Measurements from ENCODE around the gene ARF6.

- TF ChIP-seq YY1 (IDR thresholded peaks at IDR 0.05; ENCODE audit: insufficient read depth, insufficient read length): no peak
- TF ChIP-seq SUZ12 (IDR thresholded peaks at IDR 0.05; ENCODE audit: extremely low read depth, insufficient read depth, insufficient read length): no peak
- no peak for TF ChIP-seq ZNF274 (IDR thresholded peaks at IDR 0.05; ENCODE audit: low read depth, low read length)
Measured at GRCh38 chr14:49923881-49924280, 31.0 kb downstream of the ARF6 start.

Measured in NT2/D1 (cell line).